Panc1 (cell line): ENCODE results near the gene TCEAL2.
"Not testable (repeated sequence)": the region's sequence is repeated elsewhere in the genome, so short reads cannot be mapped to it uniquely, and the experiment has no call there.

Experiments used
- CTCF ChIP-seq: fragments of 450-650 bp; IDR thresholded peaks from 2 replicates; pipeline ENCODE4 v1.5.1; 2017; ENCODE audit warnings: mild to moderate bottlenecking
- POLR2AphosphoS5 ChIP-seq: IDR thresholded peaks from 2 replicates; pipeline ENCODE4 v1.6.1; 2012; ENCODE audit warnings: mild to moderate bottlenecking, low read depth, low read length, moderate library complexity
- REST ChIP-seq, 2 experiments: IDR thresholded peaks; 2 replicates each; pipeline ENCODE4 v1.6.1; 2011 to 2012; ENCODE audit warnings: low read depth in 2 of 2, control low read depth in 1 of 2, low read length in 1 of 2, mild to moderate bottlenecking in 1 of 2, moderate library complexity in 1 of 2; ENCODE audit not compliant: insufficient read depth in 1 of 2
- TCF7L2 ChIP-seq: IDR thresholded peaks from 2 replicates; pipeline ENCODE4 v1.6.1; 2011; ENCODE audit warnings: mild to moderate bottlenecking, low read depth, low read length, inconsistent platforms

- not testable (repeated sequence) for TF ChIP-seq CTCF; REST (IDR thresholded peaks at IDR 0.05; ENCODE audit: insufficient read depth in 1 of 2, low read depth in 2 of 2, low read length in 1 of 2); POLR2AphosphoS5; TCF7L2
These were observed 15.4 kb downstream of the TCEAL2 start for GRCh38 chrX:102140876-102141275.
